CD4-positive, alpha-beta T cell (primary cell): ENCODE data around the gene CASQ1. TPM values are rescaled to one million over a fixed set of nuclear protein-coding genes. Genes with fewer than 3 reads are reported as not detected.
A peak's percentile ranks its signal among the peaks of the same experiment; 100 is the strongest.

Source experiments
- ATAC-seq: fragments of 200-7000 bp; cut with Tn5 transposase; one replicate; pipeline ENCODE4 v1.10.0; 2022; ENCODE audit warnings: mild to moderate bottlenecking; ENCODE audit not compliant: poor library complexity
- CTCF ChIA-PET: fragments of 350-600 bp; sonication (Branson Sonifier 250); formaldehyde crosslinking; loops from one replicate; lab custom pipeline; 2021; ENCODE audit warnings: antibody characterized with exemption, inconsistent platforms; lab: Charles Lee
- POLR2A ChIA-PET: fragments of 350-600 bp; sonication (Branson Sonifier 250); formaldehyde crosslinking; loops from one replicate; lab custom pipeline; 2021; ENCODE audit warnings: antibody characterized with exemption, inconsistent platforms; lab: Charles Lee
- DNase-seq, 14 experiments: peaks; one replicate each; pipeline ENCODE4 v3.0.0-alpha.2; 2013 to 2020; ENCODE audit warnings: mixed read lengths in 2 of 14
- H3K27ac ChIP-seq, 2 donors: one replicate each; pipeline versions ENCODE4 v1.5.1 to v1.7.0; 2013; ENCODE audit warnings: low read length in 2 of 2, low read depth in 1 of 2, mild to moderate bottlenecking in 1 of 2
- H3K27me3 ChIP-seq, 2 experiments: 1 replicate in 1 of 2; 2 replicates in 1 of 2; pipeline versions ENCODE4 v1.6.1 to v1.7.0; 2013; ENCODE audit warnings: low read length in 2 of 2, control low read depth in 1 of 2, mild to moderate bottlenecking in 1 of 2, moderate library complexity in 1 of 2; ENCODE audit not compliant: insufficient read depth in 2 of 2, control insufficient read depth in 1 of 2
- H3K36me3 ChIP-seq: one replicate; pipeline ENCODE4 v1.6.1; 2013; ENCODE audit warnings: low read length, control low read depth; ENCODE audit not compliant: insufficient read depth
- H3K4me1 ChIP-seq: one replicate; pipeline ENCODE4 v1.6.1; 2013; ENCODE audit warnings: low read length, control low read depth; ENCODE audit not compliant: insufficient read depth
- H3K4me3 ChIP-seq: one replicate; pipeline ENCODE4 v1.5.1; 2013; ENCODE audit warnings: mild to moderate bottlenecking, low read length, moderate library complexity
- H3K9me3 ChIP-seq, 2 experiments: 1 replicate in 1 of 2; 2 replicates in 1 of 2; pipeline versions ENCODE4 v1.6.1 to v1.7.0; 2013; ENCODE audit warnings: low read length in 2 of 2, mild to moderate bottlenecking in 2 of 2, control low read depth in 1 of 2, moderate library complexity in 1 of 2; ENCODE audit not compliant: control insufficient read depth in 1 of 2, insufficient read depth in 1 of 2
- H3K27ac Mint-ChIP-seq: one replicate; pipeline ENCODE4 v1.8.0; 2020; ENCODE audit warnings: mixed read lengths
- H3K27me3 Mint-ChIP-seq: one replicate; pipeline ENCODE4 v1.8.0; 2021; ENCODE audit warnings: mixed read lengths
- H3K36me3 Mint-ChIP-seq: one replicate; pipeline ENCODE4 v1.8.0; 2021; ENCODE audit warnings: low read depth, mixed read lengths
- H3K4me1 Mint-ChIP-seq: one replicate; pipeline ENCODE4 v1.8.0; 2021; ENCODE audit warnings: low read depth, mixed read lengths
- H3K4me3 Mint-ChIP-seq: one replicate; pipeline ENCODE4 v1.8.0; 2020; ENCODE audit warnings: mild to moderate bottlenecking, mixed read lengths
- H3K9me3 Mint-ChIP-seq: one replicate; pipeline ENCODE4 v1.8.0; 2020; ENCODE audit warnings: mixed read lengths
- CTCF ChIP-seq: fragments of 200-600 bp; IDR thresholded peaks from one replicate; pipeline ENCODE4 v1.8.0; 2022; ENCODE audit warnings: antibody characterized with exemption, mild to moderate bottlenecking
- intact Hi-C, 2 experiments: fragments of 100-400 bp; cut with DNase I in 1 of 2; cut with micrococcal nuclease in 1 of 2; formaldehyde crosslinking; loops; one replicate each; pipeline versions ENCODE4 v1.15.1 to v1.9.0; 2023 to 2025; cut with DNase I, micrococcal nuclease
- total RNA-seq, 174 experiments: library from RNA in 2 of 174; stranded (reverse) in 2 of 174; gene quantifications; one replicate each; pipeline ENCODE4 v1.2.3 and lab custom pipeline; 2021 to 2026

The CASQ1 gene
- total RNA-seq, 2 experiments from 2014 or later: not detected

- Histone ChIP-seq H3K4me1 (peaks cover 45% of the 10 kb centered on the region), H3K36me3 (peaks cover 42% of the 10 kb centered on the region), H3K27me3 (no peaks in the 10 kb centered on the region), H3K27ac (no peak overlapping the region), H3K4me3 (no peak overlapping the region), H3K9me3 (no peaks in the 10 kb centered on the region)
- H3K4me3 Mint-ChIP-seq: no peak overlapping the region
- POLR2A ChIA-PET: no interaction called here
- no peak for ATAC-seq
- no peak for TF ChIP-seq CTCF
- no peaks in the 10 kb centered on the region for H3K27me3 Mint-ChIP-seq
- intact Hi-C loops: loop anchor here (5.0 kb wide), 2 partner anchors 44 to 111 kb away; partner anchors contain the start of gene IGSF8 (in 1 of the 2)
- CTCF ChIA-PET: interaction anchor here (0.9 to 1.4 kb wide), 2 partner anchors 30 to 108 kb away, joined by 3 read pairs; no protein-coding TSS in a partner anchor
- no peaks in the 10 kb centered on the region for H3K9me3 Mint-ChIP-seq
- H3K36me3 Mint-ChIP-seq: peaks cover 26% of the 10 kb centered on the region
- H3K27ac Mint-ChIP-seq: peak overlapping the region; percentile 76
- peaks cover 42% of the 10 kb centered on the region for H3K4me1 Mint-ChIP-seq
- DNase-seq: no peak
These were observed 18.4 kb downstream of the CASQ1 start for GRCh38 chr1:160208557-160209320.

GRCh38 chr1:160209321-160210046 is 19.1 kb downstream of the CASQ1 start:
- intact Hi-C loops: loop anchor here (5.0 kb wide), 2 partner anchors 43 to 112 kb away; partner anchors contain the start of gene IGSF8 (in 1 of the 2)
- Mint-ChIP-seq H3K4me1 (peaks cover 36% of the 10 kb centered on the region), H3K27ac (peak overlapping the region; percentile 76), H3K4me3 (no peak overlapping the region), H3K36me3 (peaks cover 33% of the 10 kb centered on the region), H3K9me3 (no peaks in the 10 kb centered on the region), H3K27me3 (no peaks in the 10 kb centered on the region)
- ATAC-seq (no peak), DNase-seq (peak in 1 of 14 experiments; percentile 30)
- TF ChIP-seq CTCF: no peak
- H3K9me3 ChIP-seq: no peaks in the 10 kb centered on the region
- no peaks in the 10 kb centered on the region for H3K27me3 ChIP-seq
- no peak overlapping the region for H3K27ac ChIP-seq
- H3K36me3 ChIP-seq: peaks cover 49% of the 10 kb centered on the region
- ChIA-PET CTCF (interaction anchor here (0.9 to 1.4 kb wide), 3 partner anchors 30 to 109 kb away, joined by 3 read pairs; no protein-coding TSS in a partner anchor), POLR2A (interaction anchor here (1.2 kb wide), 1 partner anchor 10 kb away, joined by 3 read pairs; no protein-coding TSS in a partner anchor)
- no peak overlapping the region for H3K4me3 ChIP-seq
- H3K4me1 ChIP-seq: peaks cover 39% of the 10 kb centered on the region

GRCh38 chr1:160210561-160210960 is 20.2 kb downstream of the CASQ1 start:
- intact Hi-C loops: no loop called here
- H3K9me3 Mint-ChIP-seq: no peaks in the 10 kb centered on the region
- ChIA-PET POLR2A (interaction anchor here (1.2 kb wide), 2 partner anchors 9 to 55 kb away, joined by 3 read pairs; no protein-coding TSS in a partner anchor), CTCF (interaction anchor here (1.0 to 1.7 kb wide), 3 partner anchors 41 to 110 kb away, joined by 3 to 4 read pairs (median 3); no protein-coding TSS in a partner anchor)
- Histone ChIP-seq H3K4me1 (peaks cover 33% of the 10 kb centered on the region), H3K27ac (no peak overlapping the region), H3K9me3 (no peaks in the 10 kb centered on the region), H3K27me3 (no peaks in the 10 kb centered on the region), H3K4me3 (no peak overlapping the region), H3K36me3 (peaks cover 60% of the 10 kb centered on the region)
- no peak for TF ChIP-seq CTCF
- no peaks in the 10 kb centered on the region for H3K27me3 Mint-ChIP-seq
- no peak overlapping the region for H3K27ac Mint-ChIP-seq
- peaks cover 32% of the 10 kb centered on the region for H3K4me1 Mint-ChIP-seq
- H3K36me3 Mint-ChIP-seq: peaks cover 44% of the 10 kb centered on the region
- ATAC-seq (no peak), DNase-seq (no peak)
- H3K4me3 Mint-ChIP-seq: no peak overlapping the region
